ENCODE measurements around the gene INPP5B. TPM values are rescaled to one million over a fixed set of nuclear protein-coding genes. Genes with fewer than 3 reads are reported as not detected.

INPP5B gene
- total RNA-seq, 5 donors from 2014 or later (not counting 1 experiment from before 2014, with no cell fraction given): 27.9 to 35.8 (median 30.9) TPM

GRCh38 chr1:37851782-37852210 lies 95.1 kb downstream of the INPP5B start:
- no peak overlapping the region for H3K27ac ChIP-seq (ENCODE audit: low read length)
- H3K4me3 ChIP-seq (ENCODE audit: control insufficient read depth in 1 of 2, extremely low read depth in 1 of 2, low read length in 1 of 2): no peak overlapping the region
- Mint-ChIP-seq H3K9me3 (no peaks in the 10 kb centered on the region), H3K36me3 (peaks cover 26% of the 10 kb centered on the region), H3K4me3 (no peak overlapping the region), H3K4me1 (peaks cover 22 to 50% (median 48%) of the 10 kb centered on the region in 3 donors), H3K27ac (no peak overlapping the region), H3K27me3 (no peaks in the 10 kb centered on the region)
- ChIA-PET CTCF (interaction anchor here in 1 of 2 donors (1.3 kb wide), 1 partner anchor 16 kb away, joined by 4 read pairs; no protein-coding TSS in a partner anchor), POLR2A (interaction anchor here (0.5 to 0.6 kb wide), 4 partner anchors 16 to 1108 kb away, joined by 4 to 6 read pairs (median 4); no protein-coding TSS in a partner anchor)
- peaks cover 1 to 29% of the 10 kb centered on the region in 2 donors for H3K36me3 ChIP-seq (ENCODE audit: control insufficient read depth in 2 of 2, extremely low read depth in 1 of 2, insufficient read depth in 1 of 2, low read length in 1 of 2)
- no peaks in the 10 kb centered on the region for H3K9me3 ChIP-seq
- peak in 1 of 35 experiments; percentile 10 for DNase-seq
- WGBS (ENCODE audit: insufficient coverage): 58% methylated on average over 2 of the region's 2 CpGs
- peaks cover 6 to 25% of the 10 kb centered on the region in 2 experiments for H3K4me1 ChIP-seq (ENCODE audit: control insufficient read depth in 1 of 2, extremely low read depth in 1 of 2, insufficient read depth in 2 of 2, low read length in 2 of 2)
- H3K27me3 ChIP-seq (replicated peaks in 1 of 2; ENCODE audit: control insufficient read depth in 2 of 2, extremely low read depth in 1 of 2, insufficient read depth in 2 of 2, low read length in 1 of 2): no peaks in the 10 kb centered on the region
- peak in 2 of 4 experiments; percentile 27 to 29 for ATAC-seq (replicated peaks in 1 of 4)

- peaks cover 6 to 26% of the 10 kb centered on the region in 2 experiments for H3K4me1 ChIP-seq (ENCODE audit: control insufficient read depth in 1 of 2, extremely low read depth in 1 of 2, insufficient read depth in 2 of 2, low read length in 2 of 2)
- DNase-seq: no peak
- no peak for ATAC-seq (replicated peaks in 1 of 4)
- H3K36me3 ChIP-seq (ENCODE audit: control insufficient read depth in 2 of 2, extremely low read depth in 1 of 2, insufficient read depth in 1 of 2, low read length in 1 of 2): peaks cover 0 to 27% of the 10 kb centered on the region in 2 donors
- Mint-ChIP-seq H3K27ac (no peak overlapping the region), H3K9me3 (no peaks in the 10 kb centered on the region), H3K4me1 (peaks cover 28 to 53% (median 50%) of the 10 kb centered on the region in 3 donors), H3K36me3 (peaks cover 25% of the 10 kb centered on the region), H3K4me3 (no peak overlapping the region), H3K27me3 (no peaks in the 10 kb centered on the region)
- no peaks in the 10 kb centered on the region for H3K9me3 ChIP-seq
- H3K27ac ChIP-seq (ENCODE audit: low read length): peak overlapping the region; percentile 10
- no peaks in the 10 kb centered on the region for H3K27me3 ChIP-seq (replicated peaks in 1 of 2; ENCODE audit: control insufficient read depth in 2 of 2, extremely low read depth in 1 of 2, insufficient read depth in 2 of 2, low read length in 1 of 2)
- CTCF ChIA-PET: interaction anchor here (1.1 to 1.8 kb wide), 3 partner anchors 8 to 16 kb away, joined by 4 read pairs; partner anchors contain the start of gene MTF1 (in 1 of the 2)
- POLR2A ChIA-PET: interaction anchor here (0.5 to 0.6 kb wide), 5 partner anchors 15 to 1109 kb away, joined by 4 to 6 read pairs (median 4); no protein-coding TSS in a partner anchor
- H3K4me3 ChIP-seq (ENCODE audit: control insufficient read depth in 1 of 2, extremely low read depth in 1 of 2, low read length in 1 of 2): no peak overlapping the region
Observed at GRCh38 chr1:37851262-37851661, 95.6 kb downstream of the INPP5B start.

- no peaks in the 10 kb centered on the region for H3K27me3 Mint-ChIP-seq
- no peak overlapping the region for H3K27ac Mint-ChIP-seq
- Histone ChIP-seq H3K4me1 (ENCODE audit: control insufficient read depth in 1 of 2, extremely low read depth in 1 of 2, insufficient read depth in 2 of 2, low read length in 2 of 2) (peaks cover 6 to 20% of the 10 kb centered on the region in 2 experiments), H3K27me3 (replicated peaks in 1 of 2; ENCODE audit: control insufficient read depth in 2 of 2, extremely low read depth in 1 of 2, insufficient read depth in 2 of 2, low read length in 1 of 2) (no peaks in the 10 kb centered on the region), H3K4me3 (ENCODE audit: control insufficient read depth in 1 of 2, extremely low read depth in 1 of 2, low read length in 1 of 2) (no peak overlapping the region), H3K9me3 (no peaks in the 10 kb centered on the region), H3K27ac (ENCODE audit: low read length) (no peak overlapping the region), H3K36me3 (ENCODE audit: control insufficient read depth in 2 of 2, extremely low read depth in 1 of 2, insufficient read depth in 1 of 2, low read length in 1 of 2) (peaks cover 0 to 27% of the 10 kb centered on the region in 2 donors)
- peaks cover 29 to 59% (median 53%) of the 10 kb centered on the region in 3 donors for H3K4me1 Mint-ChIP-seq
- peaks cover 25% of the 10 kb centered on the region for H3K36me3 Mint-ChIP-seq
- ATAC-seq (replicated peaks in 1 of 4): no peak
- no peaks in the 10 kb centered on the region for H3K9me3 Mint-ChIP-seq
- POLR2A ChIA-PET: interaction anchor here (0.5 to 0.6 kb wide), 3 partner anchors 22 to 52 kb away, joined by 3 to 6 read pairs (median 5); no protein-coding TSS in a partner anchor
- no peak for DNase-seq
- no CpG with 5 or more reads among the region's 6 CpGs for WGBS (ENCODE audit: insufficient coverage)
- CTCF ChIA-PET: interaction anchor here (0.6 to 1.8 kb wide), 5 partner anchors 9 to 1711 kb away, joined by 3 to 4 read pairs (median 4); partner anchors contain the start of gene MTF1 (in 1 of the 2)
- H3K4me3 Mint-ChIP-seq: no peak overlapping the region
Observed at GRCh38 chr1:37850352-37850955, 96.4 kb downstream of the INPP5B start.

- ATAC-seq (replicated peaks in 1 of 4) (no peak), DNase-seq (no peak)
- POLR2A ChIA-PET: no interaction called here
- no peaks in the 10 kb centered on the region for H3K9me3 Mint-ChIP-seq
- Histone ChIP-seq H3K27me3 (replicated peaks in 1 of 2; ENCODE audit: control insufficient read depth in 2 of 2, extremely low read depth in 1 of 2, insufficient read depth in 2 of 2, low read length in 1 of 2) (no peaks in the 10 kb centered on the region), H3K4me3 (ENCODE audit: control insufficient read depth in 1 of 2, extremely low read depth in 1 of 2, low read length in 1 of 2) (no peak overlapping the region), H3K27ac (ENCODE audit: low read length) (no peak overlapping the region), H3K4me1 (ENCODE audit: control insufficient read depth in 1 of 2, extremely low read depth in 1 of 2, insufficient read depth in 2 of 2, low read length in 2 of 2) (peaks cover 6 to 17% of the 10 kb centered on the region in 2 experiments), H3K9me3 (no peaks in the 10 kb centered on the region), H3K36me3 (ENCODE audit: control insufficient read depth in 2 of 2, extremely low read depth in 1 of 2, insufficient read depth in 1 of 2, low read length in 1 of 2) (peaks cover 0 to 23% of the 10 kb centered on the region in 2 donors)
- no peak overlapping the region for H3K4me3 Mint-ChIP-seq
- no peak overlapping the region for H3K27ac Mint-ChIP-seq
- CTCF ChIA-PET: interaction anchor here in 1 of 2 donors (1.8 kb wide), 1 partner anchor 10 kb away, joined by 4 read pairs; the partner anchor contains the start of gene MTF1
- H3K27me3 Mint-ChIP-seq: no peaks in the 10 kb centered on the region
- WGBS (ENCODE audit: insufficient coverage): no CpG with 5 or more reads among the region's 3 CpGs
- H3K4me1 Mint-ChIP-seq: peaks cover 26 to 57% (median 54%) of the 10 kb centered on the region in 3 donors
- peaks cover 24% of the 10 kb centered on the region for H3K36me3 Mint-ChIP-seq
Observed at GRCh38 chr1:37849480-37849879, 97.4 kb downstream of the INPP5B start.

GRCh38 chr1:37846647-37847339 lies 100.1 kb downstream of the INPP5B start:
- no peak overlapping the region for H3K27ac ChIP-seq (ENCODE audit: low read length)
- ChIA-PET POLR2A (interaction anchor here (0.6 kb wide), 2 partner anchors 349 to 927 kb away, joined by 3 to 6 read pairs; no protein-coding TSS in a partner anchor), CTCF (interaction anchor here in 1 of 2 donors (0.6 kb wide), 1 partner anchor 15 kb away, joined by 5 read pairs; no protein-coding TSS in a partner anchor)
- H3K9me3 ChIP-seq: no peaks in the 10 kb centered on the region
- Mint-ChIP-seq H3K27me3 (no peaks in the 10 kb centered on the region), H3K36me3 (peaks cover 20% of the 10 kb centered on the region), H3K9me3 (no peaks in the 10 kb centered on the region), H3K4me3 (peak overlapping the region; percentile 25 to 53 (median 39)), H3K27ac (peak overlapping the region; percentile 33 to 45), H3K4me1 (peaks cover 29 to 47% (median 40%) of the 10 kb centered on the region in 3 donors)
- 47% methylated on average over 3 of the region's 4 CpGs for WGBS (ENCODE audit: insufficient coverage)
- DNase-seq: no peak
- H3K4me3 ChIP-seq (ENCODE audit: control insufficient read depth in 1 of 2, extremely low read depth in 1 of 2, low read length in 1 of 2): no peak overlapping the region
- H3K36me3 ChIP-seq (ENCODE audit: control insufficient read depth in 2 of 2, extremely low read depth in 1 of 2, insufficient read depth in 1 of 2, low read length in 1 of 2): peaks cover 0 to 21% of the 10 kb centered on the region in 2 donors
- H3K4me1 ChIP-seq (ENCODE audit: control insufficient read depth in 1 of 2, extremely low read depth in 1 of 2, insufficient read depth in 2 of 2, low read length in 2 of 2): peaks cover 6 to 11% of the 10 kb centered on the region in 2 experiments
- ATAC-seq (replicated peaks in 1 of 4): no peak
- H3K27me3 ChIP-seq (replicated peaks in 1 of 2; ENCODE audit: control insufficient read depth in 2 of 2, extremely low read depth in 1 of 2, insufficient read depth in 2 of 2, low read length in 1 of 2): no peaks in the 10 kb centered on the region

GRCh38 chr1:37845786-37846185 lies 101.1 kb downstream of the INPP5B start:
- H3K27me3 ChIP-seq (replicated peaks in 1 of 2; ENCODE audit: control insufficient read depth in 2 of 2, extremely low read depth in 1 of 2, insufficient read depth in 2 of 2, low read length in 1 of 2): no peaks in the 10 kb centered on the region
- H3K4me1 Mint-ChIP-seq: peaks cover 29 to 47% (median 40%) of the 10 kb centered on the region in 3 donors
- peak overlapping the region in 1 of 3 donors; percentile 53 for H3K4me3 Mint-ChIP-seq
- ChIA-PET CTCF (interaction anchor here in 1 of 2 donors (0.7 kb wide), 1 partner anchor 243 kb away, joined by 6 read pairs; no protein-coding TSS in a partner anchor), POLR2A (no interaction called here)
- no peak overlapping the region for H3K27ac Mint-ChIP-seq
- peaks cover 20% of the 10 kb centered on the region for H3K36me3 Mint-ChIP-seq
- H3K9me3 Mint-ChIP-seq: no peaks in the 10 kb centered on the region
- H3K27ac ChIP-seq (ENCODE audit: low read length): no peak overlapping the region
- peaks cover 0 to 19% of the 10 kb centered on the region in 2 donors for H3K36me3 ChIP-seq (ENCODE audit: control insufficient read depth in 2 of 2, extremely low read depth in 1 of 2, insufficient read depth in 1 of 2, low read length in 1 of 2)
- H3K4me3 ChIP-seq (ENCODE audit: control insufficient read depth in 1 of 2, extremely low read depth in 1 of 2, low read length in 1 of 2): no peak overlapping the region
- H3K4me1 ChIP-seq (ENCODE audit: control insufficient read depth in 1 of 2, extremely low read depth in 1 of 2, insufficient read depth in 2 of 2, low read length in 2 of 2): peaks cover 0 to 10% of the 10 kb centered on the region in 2 experiments
- ATAC-seq (replicated peaks in 1 of 4) (no peak), DNase-seq (no peak)
- no peaks in the 10 kb centered on the region for H3K9me3 ChIP-seq
- H3K27me3 Mint-ChIP-seq: no peaks in the 10 kb centered on the region
- no CpG with 5 or more reads among the region's 3 CpGs for WGBS (ENCODE audit: insufficient coverage)
